Measurements from ENCODE around the gene ANXA3. TPM values are rescaled to one million over a fixed set of nuclear protein-coding genes. Genes with fewer than 3 reads are reported as not detected.

The ANXA3 gene
- total RNA-seq, 1 experiment from 2014 or later = 12.0 TPM

- ChIA-PET CTCF (interaction anchor here (0.9 kb wide), 1 partner anchor 14 kb away, joined by 3 read pairs; no protein-coding TSS in a partner anchor), POLR2A (no interaction called here)
- H3K4me1 Mint-ChIP-seq = peaks cover 9% of the 10 kb centered on the region
Measured at GRCh38 chr4:78647272-78647671, 95.7 kb downstream of the ANXA3 start.

GRCh38 chr4:78648640-78649363, 97.2 kb downstream of the ANXA3 start:
- DNase-seq (ENCODE audit: low spot score) (no peak), ATAC-seq (no peak)
- peaks cover 9% of the 10 kb centered on the region for H3K4me1 Mint-ChIP-seq
- no peaks in the 10 kb centered on the region for H3K36me3 Mint-ChIP-seq
- no peak overlapping the region for H3K4me3 Mint-ChIP-seq
- H3K27ac Mint-ChIP-seq = no peak overlapping the region
- no peaks in the 10 kb centered on the region for H3K9me3 Mint-ChIP-seq
- POLR2A ChIA-PET = no interaction called here
- CTCF ChIA-PET = no interaction called here
- TF ChIP-seq ATF1 (CRISPR knock-in tag; IDR thresholded peaks at IDR 0.05) = no peak
- TF ChIP-seq, protein P1, sequence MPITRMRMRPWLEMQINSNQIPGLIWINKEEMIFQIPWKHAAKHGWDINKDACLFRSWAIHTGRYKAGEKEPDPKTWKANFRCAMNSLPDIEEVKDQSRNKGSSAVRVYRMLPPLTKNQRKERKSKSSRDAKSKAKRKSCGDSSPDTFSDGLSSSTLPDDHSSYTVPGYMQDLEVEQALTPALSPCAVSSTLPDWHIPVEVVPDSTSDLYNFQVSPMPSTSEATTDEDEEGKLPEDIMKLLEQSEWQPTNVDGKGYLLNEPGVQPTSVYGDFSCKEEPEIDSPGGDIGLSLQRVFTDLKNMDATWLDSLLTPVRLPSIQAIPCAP (CRISPR knock-in tag; IDR thresholded peaks at IDR 0.05) = no peak
- TF ChIP-seq TCF7 (CRISPR knock-in tag; IDR thresholded peaks at IDR 0.05; ENCODE audit: low read depth) = no peak
- no peak for TF ChIP-seq ETV6 (CRISPR knock-in tag; IDR thresholded peaks at IDR 0.05)
- no peak for TF ChIP-seq NR1H2 (CRISPR knock-in tag; IDR thresholded peaks at IDR 0.05)
- TF ChIP-seq, protein P2, sequence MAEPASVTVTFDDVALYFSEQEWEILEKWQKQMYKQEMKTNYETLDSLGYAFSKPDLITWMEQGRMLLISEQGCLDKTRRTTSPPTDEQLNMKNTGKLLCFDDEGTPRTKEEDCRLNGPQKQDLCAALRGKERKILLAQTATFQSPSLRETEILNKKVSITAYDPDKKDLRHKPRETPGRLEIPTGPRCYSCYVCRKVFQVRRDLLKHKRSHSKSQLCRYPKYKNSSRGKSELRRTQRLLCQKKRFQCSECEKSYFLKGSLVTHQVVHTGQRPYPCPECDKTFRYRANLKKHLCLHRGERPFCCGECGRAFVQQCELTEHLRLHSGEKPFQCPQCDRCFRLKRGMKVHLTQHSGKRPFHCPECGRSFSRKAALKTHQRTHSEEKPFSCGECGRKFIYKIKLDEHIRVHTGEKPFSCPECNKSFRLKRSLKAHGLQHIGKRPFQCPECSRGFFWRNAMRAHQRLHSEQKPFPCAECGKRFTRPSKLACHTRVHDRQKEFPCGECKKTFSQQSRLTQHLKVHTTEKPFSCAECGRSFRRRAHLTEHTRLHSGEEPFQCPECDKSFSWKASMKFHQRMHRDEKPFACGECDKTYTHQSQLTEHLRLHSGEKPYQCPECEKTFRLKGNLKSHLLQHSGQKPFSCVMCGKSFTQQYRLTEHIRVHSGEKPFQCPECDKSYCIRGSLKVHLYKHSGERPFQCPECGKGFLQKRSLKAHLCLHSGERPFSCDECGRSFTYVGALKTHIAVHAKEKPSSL (CRISPR knock-in tag; conservative IDR thresholded peaks at IDR 0.05) = no peak
- TF ChIP-seq NFE2L1 (CRISPR knock-in tag; IDR thresholded peaks at IDR 0.05) = no peak
- TF ChIP-seq, protein P3, sequence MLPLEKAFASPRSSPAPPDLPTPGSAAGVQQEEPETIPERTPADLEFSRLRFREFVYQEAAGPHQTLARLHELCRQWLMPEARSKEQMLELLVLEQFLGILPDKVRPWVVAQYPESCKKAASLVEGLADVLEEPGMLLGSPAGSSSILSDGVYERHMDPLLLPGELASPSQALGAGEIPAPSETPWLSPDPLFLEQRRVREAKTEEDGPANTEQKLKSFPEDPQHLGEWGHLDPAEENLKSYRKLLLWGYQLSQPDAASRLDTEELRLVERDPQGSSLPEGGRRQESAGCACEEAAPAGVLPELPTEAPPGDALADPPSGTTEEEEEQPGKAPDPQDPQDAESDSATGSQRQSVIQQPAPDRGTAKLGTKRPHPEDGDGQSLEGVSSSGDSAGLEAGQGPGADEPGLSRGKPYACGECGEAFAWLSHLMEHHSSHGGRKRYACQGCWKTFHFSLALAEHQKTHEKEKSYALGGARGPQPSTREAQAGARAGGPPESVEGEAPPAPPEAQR (CRISPR knock-in tag; IDR thresholded peaks at IDR 0.05) = no peak
- no peak for TF ChIP-seq CBFB (CRISPR knock-in tag; IDR thresholded peaks at IDR 0.05; ENCODE audit: low read depth)
- TF ChIP-seq, protein P4, sequence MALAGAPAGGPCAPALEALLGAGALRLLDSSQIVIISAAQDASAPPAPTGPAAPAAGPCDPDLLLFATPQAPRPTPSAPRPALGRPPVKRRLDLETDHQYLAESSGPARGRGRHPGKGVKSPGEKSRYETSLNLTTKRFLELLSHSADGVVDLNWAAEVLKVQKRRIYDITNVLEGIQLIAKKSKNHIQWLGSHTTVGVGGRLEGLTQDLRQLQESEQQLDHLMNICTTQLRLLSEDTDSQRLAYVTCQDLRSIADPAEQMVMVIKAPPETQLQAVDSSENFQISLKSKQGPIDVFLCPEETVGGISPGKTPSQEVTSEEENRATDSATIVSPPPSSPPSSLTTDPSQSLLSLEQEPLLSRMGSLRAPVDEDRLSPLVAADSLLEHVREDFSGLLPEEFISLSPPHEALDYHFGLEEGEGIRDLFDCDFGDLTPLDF (CRISPR knock-in tag; IDR thresholded peaks at IDR 0.05) = no peak
- no peak for TF ChIP-seq NR3C1 (CRISPR knock-in tag; conservative IDR thresholded peaks at IDR 0.05; ENCODE audit: low read depth)
- no peak for TF ChIP-seq ZNF512 (CRISPR knock-in tag; IDR thresholded peaks at IDR 0.05; ENCODE audit: borderline replicate concordance)
- TF ChIP-seq FOXK1 (CRISPR knock-in tag; IDR thresholded peaks at IDR 0.05) = no peak
- TF ChIP-seq CREB1 (CRISPR knock-in tag; IDR thresholded peaks at IDR 0.05) = no peak
- H3K27me3 Mint-ChIP-seq (ENCODE audit: low read depth) = no peaks in the 10 kb centered on the region; the same call in 1 of the 2 replicates

More at GRCh38 chr4:78647272-78647671, 95.7 kb downstream of the ANXA3 start:
- H3K4me3 Mint-ChIP-seq = no peak overlapping the region
- TF ChIP-seq SMAD4 (CRISPR knock-in tag; IDR thresholded peaks at IDR 0.05) (no peak), FOXP1 (CRISPR knock-in tag; IDR thresholded peaks at IDR 0.05; ENCODE audit: borderline replicate concordance) (no peak)
- H3K36me3 Mint-ChIP-seq = no peaks in the 10 kb centered on the region
- H3K27ac Mint-ChIP-seq = no peak overlapping the region
- DNase-seq (ENCODE audit: low spot score) = no peak
- ATAC-seq = no peak
- no peaks in the 10 kb centered on the region for H3K9me3 Mint-ChIP-seq
- no peaks in the 10 kb centered on the region for H3K27me3 Mint-ChIP-seq (ENCODE audit: low read depth)
